ENCODE data around the gene ZNF423. TPM values are rescaled to one million over a fixed set of nuclear protein-coding genes. Genes with fewer than 3 reads are reported as not detected.

Gene ZNF423
- total RNA-seq, 1 donor from 2014 or later: 49.8 TPM

DNA sequence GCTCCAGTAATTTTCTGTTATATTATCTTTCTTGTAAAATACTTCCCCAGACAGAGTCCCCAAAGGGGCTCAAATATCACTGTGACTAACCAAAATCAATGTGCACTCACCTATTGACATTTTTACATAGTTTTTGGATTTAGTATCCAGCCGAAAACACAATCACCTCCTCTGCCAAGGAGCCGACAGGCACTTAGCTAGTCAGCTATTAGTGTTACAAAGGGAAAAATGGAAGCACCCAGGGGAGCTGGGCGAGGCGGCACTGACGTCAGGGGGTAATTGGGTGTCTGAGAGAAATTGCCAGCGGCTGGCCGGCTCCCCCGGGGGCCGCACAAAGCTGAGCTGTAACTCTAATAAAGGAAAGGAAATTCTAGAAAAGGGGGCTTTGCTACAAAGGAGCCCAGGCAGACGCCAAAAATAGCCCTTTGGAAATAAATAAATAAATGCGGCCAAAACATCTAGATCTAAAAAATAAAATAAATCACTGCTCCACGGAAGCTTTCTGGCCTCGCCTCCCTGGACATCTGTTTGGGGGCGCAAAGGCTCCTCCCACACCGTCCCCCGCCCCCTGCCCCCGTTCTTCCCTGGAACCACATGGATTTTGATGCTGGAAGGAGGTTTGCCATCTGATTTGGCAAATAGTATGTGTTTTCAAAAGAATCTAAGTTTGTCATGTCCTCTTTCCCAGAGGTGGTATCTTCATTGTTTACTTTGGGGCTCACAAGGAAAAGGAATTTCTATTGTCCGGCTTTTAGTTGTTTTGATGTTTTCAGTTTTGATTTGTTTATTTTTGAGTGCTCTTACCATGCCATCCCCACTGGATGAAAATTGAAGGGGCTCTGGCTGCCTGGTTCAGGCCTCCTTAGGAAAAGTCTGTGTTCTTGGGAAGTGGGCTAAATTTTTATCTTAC lies 156.7 kb downstream of the ZNF423 start:
- peaks cover 58% of the 10 kb centered on the region for H3K4me1 Mint-ChIP-seq (ENCODE audit: low read depth)
- no peak for DNase-seq (ENCODE audit: low spot score, unreplicated experiment)
- H3K9me3 Mint-ChIP-seq (ENCODE audit: low read depth): no peaks in the 10 kb centered on the region
- H3K27me3 Mint-ChIP-seq: no peaks in the 10 kb centered on the region
- H3K4me3 Mint-ChIP-seq (ENCODE audit: low read depth): no peak overlapping the region
- peak overlapping the region; percentile 80 for H3K27ac Mint-ChIP-seq
- TF ChIP-seq CTCF (IDR thresholded peaks at IDR 0.05; ENCODE audit: unreplicated experiment): no peak
- peaks cover 4% of the 10 kb centered on the region for H3K36me3 Mint-ChIP-seq (ENCODE audit: insufficient read depth)

DNA sequence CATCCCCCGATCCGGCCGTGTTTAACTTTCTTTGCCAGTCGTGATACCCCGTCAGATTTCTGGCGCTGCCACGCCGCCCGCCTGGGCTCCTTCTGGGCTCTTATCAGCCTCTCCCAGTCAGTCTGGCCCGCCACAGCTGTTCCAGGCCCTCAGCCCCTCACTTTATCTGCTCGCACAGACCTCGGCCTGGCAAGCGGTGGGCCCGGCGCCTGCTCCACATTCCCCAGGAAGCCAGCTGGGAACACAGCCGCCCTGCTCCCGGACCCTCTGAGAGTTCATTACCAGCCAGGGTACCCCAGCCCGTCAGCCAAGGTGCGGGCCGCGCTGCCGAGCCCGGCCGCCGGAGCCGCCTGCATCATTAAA lies 157.5 kb downstream of the ZNF423 start:
- Mint-ChIP-seq H3K27ac (peak overlapping the region; percentile 90), H3K9me3 (ENCODE audit: low read depth) (no peaks in the 10 kb centered on the region), H3K36me3 (ENCODE audit: insufficient read depth) (peaks cover 4% of the 10 kb centered on the region), H3K4me1 (ENCODE audit: low read depth) (peaks cover 58% of the 10 kb centered on the region), H3K27me3 (no peaks in the 10 kb centered on the region), H3K4me3 (ENCODE audit: low read depth) (no peak overlapping the region)
- TF ChIP-seq CTCF (IDR thresholded peaks at IDR 0.05; ENCODE audit: unreplicated experiment): no peak
- no peak for DNase-seq (ENCODE audit: low spot score, unreplicated experiment)

- no peak for TF ChIP-seq CTCF (IDR thresholded peaks at IDR 0.05; ENCODE audit: unreplicated experiment)
- no peak for DNase-seq (ENCODE audit: low spot score, unreplicated experiment)
- Mint-ChIP-seq H3K4me1 (ENCODE audit: low read depth) (peaks cover 54% of the 10 kb centered on the region), H3K27ac (peak overlapping the region; percentile 90), H3K27me3 (no peaks in the 10 kb centered on the region), H3K9me3 (ENCODE audit: low read depth) (no peaks in the 10 kb centered on the region), H3K36me3 (ENCODE audit: insufficient read depth) (peaks cover 4% of the 10 kb centered on the region), H3K4me3 (ENCODE audit: low read depth) (no peak overlapping the region)
Observed at GRCh38 chr16:49697631-49698452, 158.1 kb downstream of the ZNF423 start.

GRCh38 chr16:49696414-49697101 lies 159.4 kb downstream of the ZNF423 start:
- no peaks in the 10 kb centered on the region for H3K9me3 Mint-ChIP-seq (ENCODE audit: low read depth)
- H3K4me1 Mint-ChIP-seq (ENCODE audit: low read depth): peaks cover 45% of the 10 kb centered on the region
- no peak for TF ChIP-seq CTCF (IDR thresholded peaks at IDR 0.05; ENCODE audit: unreplicated experiment)
- DNase-seq (ENCODE audit: low spot score, unreplicated experiment): peak; percentile 22
- H3K36me3 Mint-ChIP-seq (ENCODE audit: insufficient read depth): peaks cover 4% of the 10 kb centered on the region
- no peak overlapping the region for H3K4me3 Mint-ChIP-seq (ENCODE audit: low read depth)
- H3K27ac Mint-ChIP-seq: peak overlapping the region; percentile 92
- H3K27me3 Mint-ChIP-seq: no peaks in the 10 kb centered on the region
